ENCODE data around the gene PRUNE1. TPM values are rescaled to one million over a fixed set of nuclear protein-coding genes. Genes with fewer than 3 reads are reported as not detected.

Gene PRUNE1
- polyA plus RNA-seq, 4 donors, result 40.6 to 47.9 (median 43.7) TPM

- peak in 1 of 4 donors; percentile 62 for DNase-seq (ENCODE audit: low read depth in 4 of 4, low spot score in 2 of 4)
Measured at GRCh38 chr1:151047925-151048644, 39.8 kb downstream of the PRUNE1 start.

- no peak for DNase-seq (ENCODE audit: low read depth in 4 of 4, low spot score in 2 of 4)
Measured at GRCh38 chr1:151048645-151049032, 40.4 kb downstream of the PRUNE1 start.

GRCh38 chr1:151049458-151049857, 41.2 kb downstream of the PRUNE1 start:
- DNase-seq (ENCODE audit: low read depth in 4 of 4, low spot score in 2 of 4), result no peak

- DNase-seq (ENCODE audit: low read depth in 4 of 4, low spot score in 2 of 4), result no peak
Measured at GRCh38 chr1:151050051-151050688, 41.9 kb downstream of the PRUNE1 start.

GRCh38 chr1:151051356-151052009, 43.2 kb downstream of the PRUNE1 start:
- DNase-seq (ENCODE audit: low read depth in 4 of 4, low spot score in 2 of 4), result no peak

GRCh38 chr1:151054971-151055547, 46.8 kb downstream of the PRUNE1 start:
- DNase-seq (ENCODE audit: low read depth in 4 of 4, low spot score in 2 of 4), result no peak

- DNase-seq (ENCODE audit: low read depth in 4 of 4, low spot score in 2 of 4), result no peak
Measured at GRCh38 chr1:151055581-151055980, 47.3 kb downstream of the PRUNE1 start.

- DNase-seq (ENCODE audit: low read depth in 4 of 4, low spot score in 2 of 4), result no peak
Measured at GRCh38 chr1:151056149-151056548, 47.9 kb downstream of the PRUNE1 start.

GRCh38 chr1:151058692-151059091, 50.4 kb downstream of the PRUNE1 start:
- DNase-seq (ENCODE audit: low read depth in 4 of 4, low spot score in 2 of 4), result peak in 3 of 4 donors; percentile 41 to 79 (median 57)

GRCh38 chr1:151059109-151060006, 51.1 kb downstream of the PRUNE1 start, which contains the start of gene CDC42SE1:
Gene CDC42SE1 (minus strand): TSS chr1:151059622. CDS start chr1:151055730, 3,892 bp downstream.
- DNase-seq (ENCODE audit: low read depth in 4 of 4, low spot score in 2 of 4), result peak; percentile 69 to 81 (median 73)

- DNase-seq (ENCODE audit: low read depth in 4 of 4, low spot score in 2 of 4), result peak; percentile 69 to 84 (median 79)
Measured at GRCh38 chr1:151060007-151060656, 51.9 kb downstream of the PRUNE1 start, which contains the start of gene MLLT11. Gene MLLT11 (plus strand): TSS chr1:151060397. CDS start chr1:151067225, 6,828 bp downstream.

- no peak for DNase-seq (ENCODE audit: low read depth in 4 of 4, low spot score in 2 of 4)
Measured at GRCh38 chr1:151060657-151061421, 52.6 kb downstream of the PRUNE1 start.

- no peak for DNase-seq (ENCODE audit: low read depth in 4 of 4, low spot score in 2 of 4)
Measured at GRCh38 chr1:151061704-151062103, 53.5 kb downstream of the PRUNE1 start.

- DNase-seq (ENCODE audit: low read depth in 4 of 4, low spot score in 2 of 4), result no peak
Measured at GRCh38 chr1:151062741-151063371, 54.6 kb downstream of the PRUNE1 start.

- no peak for DNase-seq (ENCODE audit: low read depth in 4 of 4, low spot score in 2 of 4)
Measured at GRCh38 chr1:151065089-151065645, 56.9 kb downstream of the PRUNE1 start.

- DNase-seq (ENCODE audit: low read depth in 4 of 4, low spot score in 2 of 4), result no peak
Measured at GRCh38 chr1:151067185-151067584, 58.9 kb downstream of the PRUNE1 start.

GRCh38 chr1:151069103-151069486, 60.8 kb downstream of the PRUNE1 start:
- no peak for DNase-seq (ENCODE audit: low read depth in 4 of 4, low spot score in 2 of 4)

Data from left renal cortex interstitium (tissue), 4 donors.